ENCODE results near the gene GAB2. TPM values are rescaled to one million over a fixed set of nuclear protein-coding genes. Genes with fewer than 3 reads are reported as not detected.

The GAB2 gene
- total and polyA plus RNA-seq, 10 of the 15 experiments (the other 5 are each of a cell fraction or from before 2014, with no cell fraction given) = 0.69 to 12.6 (median 3.8) TPM

DNA sequence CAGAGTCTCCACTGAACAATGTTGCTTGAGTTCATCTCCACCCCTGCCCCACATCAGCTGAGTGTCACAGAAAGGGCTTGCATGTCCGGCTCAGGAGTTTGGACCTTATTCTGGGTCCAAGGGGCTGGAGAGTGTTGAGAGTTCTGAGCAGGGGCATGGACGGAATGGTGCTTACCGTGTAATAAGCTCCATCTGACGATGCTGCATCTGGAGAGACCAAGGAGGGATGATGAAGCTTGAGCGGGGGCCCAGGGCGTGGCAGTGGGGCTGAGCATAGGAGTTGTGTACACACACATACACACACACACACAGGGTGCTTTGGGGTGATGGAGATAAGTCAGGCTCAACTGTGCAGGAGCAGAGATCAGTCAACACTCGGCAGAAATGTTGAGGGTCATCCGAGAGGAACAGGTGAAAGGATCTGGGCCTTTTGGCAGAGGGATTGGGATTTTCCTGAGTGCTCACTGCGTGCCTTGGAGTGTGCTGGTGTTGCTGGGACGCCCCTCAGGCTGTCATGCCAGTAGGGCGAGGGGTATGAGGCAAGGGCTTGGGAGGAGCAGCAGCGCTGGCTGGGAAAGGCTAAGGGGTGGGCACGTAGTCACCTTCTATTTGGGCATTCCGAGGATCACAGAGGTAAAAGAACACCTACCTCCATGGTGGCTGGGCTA lies 226.6 kb downstream of the GAB2 start:
- Histone ChIP-seq H3K9ac (ENCODE audit: control insufficient read depth, insufficient read depth, low read length) (no peak overlapping the region), H3K79me2 (ENCODE audit: control insufficient read depth, insufficient read depth, low read length) (no peaks in the 10 kb centered on the region), H3K4me2 (ENCODE audit: control insufficient read depth, insufficient read depth) (no peak overlapping the region), H3K27ac (ENCODE audit: control insufficient read depth, insufficient read depth) (no peak overlapping the region), H3K27me3 (replicated peaks in 1 of 2; ENCODE audit: control insufficient read depth in 2 of 2, insufficient read depth in 2 of 2, low read length in 1 of 2) (no peaks in the 10 kb centered on the region), H3K4me1 (ENCODE audit: control insufficient read depth, insufficient read depth, low read length) (peaks cover 14% of the 10 kb centered on the region), H3K4me3 (no peak overlapping the region), H3K9me3 (replicated peaks; ENCODE audit: control insufficient read depth, insufficient read depth, low read length) (no peaks in the 10 kb centered on the region; the same call in 2 of the 3 replicates), H3K36me3 (ENCODE audit: control insufficient read depth in 2 of 2, insufficient read depth in 2 of 2, low read length in 1 of 2) (no peaks in the 10 kb centered on the region), H4K20me1 (ENCODE audit: control insufficient read depth, insufficient read depth) (no peaks in the 10 kb centered on the region), H2AFZ (ENCODE audit: control insufficient read depth, low read depth, low read length) (no peak overlapping the region)
- RAD21 ChIA-PET (ENCODE audit: unreplicated experiment) = no interaction called here
- ATAC-seq (no peak), FAIRE-seq (no peak), DNase-seq (ENCODE audit: low read depth, low spot score) (no peak)
- CTCF ChIA-PET = interaction anchor here (0.6 to 3.2 kb wide), 3 partner anchors 37 to 374 kb away, joined by 3 to 13 read pairs (median 10); no protein-coding TSS in a partner anchor
- in situ Hi-C loops (cut with MboI) = no loop called here
- SMC1A ChIA-PET (ENCODE audit: uncharacterized antibody, unreplicated experiment) = interaction anchor here (0.6 to 1.3 kb wide), 2 partner anchors 374 to 401 kb away, joined by 3 read pairs; no protein-coding TSS in a partner anchor
- POLR2A ChIA-PET = no interaction called here
- TF ChIP-seq FOXM1 (IDR thresholded peaks at IDR 0.05; ENCODE audit: low read depth, low read length) = no peak
- no peak for TF ChIP-seq TCF7 (IDR thresholded peaks at IDR 0.05; ENCODE audit: borderline replicate concordance)
- no peak for TF ChIP-seq KDM1A (IDR thresholded peaks at IDR 0.05; ENCODE audit: borderline replicate concordance)
- TF ChIP-seq KLF5 (IDR thresholded peaks at IDR 0.05; ENCODE audit: partially characterized antibody) = no peak
- no peak for TF ChIP-seq MXI1 (IDR thresholded peaks at IDR 0.05; ENCODE audit: low read depth, low read length)
- no peak for TF ChIP-seq JUND (IDR thresholded peaks at IDR 0.05; ENCODE audit: low read depth, low read length)
- no peak for TF ChIP-seq NRF1 (conservative IDR thresholded peaks at IDR 0.05; ENCODE audit: low read depth, low read length)
- TF ChIP-seq ZBTB4 (CRISPR knock-in tag; IDR thresholded peaks at IDR 0.05) = no peak
- 86% methylated on average over 14 of the region's 14 CpGs for WGBS (ENCODE audit: insufficient coverage, insufficient replicate concordance, low lambda C conversion rate, missing lambda C conversion rate)
- no TSS peak for BruUV-seq (replicated peaks)
- intact Hi-C loops (cut with micrococcal nuclease; ENCODE audit: unreplicated experiment) = no loop called here
